HCT116 (cell line): ENCODE measurements around the gene KIF21B. TPM values are rescaled to one million over a fixed set of nuclear protein-coding genes. Genes with fewer than 3 reads are reported as not detected.

ENCODE experiments used
- ATAC-seq: fragments of 200-7000 bp; cut with Tn5 transposase; 2 replicates; pipeline ENCODE4 v1.9.1; 2020; ENCODE audit warnings: mild to moderate bottlenecking, moderate library complexity
- BruUV-seq: library from RNA; stranded (reverse); fragments of 400-500 nt; replicated peaks from 2 replicates; lab custom pipeline; 2021; lab: Mats Ljungman, UMichigan
- CTCF ChIA-PET: fragments of 300-600 bp; sonication (Branson Sonifier 250); formaldehyde crosslinking; loops from one replicate; lab custom pipeline; 2021; ENCODE audit warnings: antibody characterized with exemption; lab: Charles Lee
- POLR2A ChIA-PET: fragments of 300-600, 350-600 bp; sonication (Branson Sonifier 250); formaldehyde crosslinking; loops from one replicate; lab custom pipeline; 2021; ENCODE audit warnings: antibody characterized with exemption; lab: Charles Lee
- RAD21 ChIA-PET, 2 experiments: fragments of 300-600 bp; sonication (Branson Sonifier 250); formaldehyde crosslinking; loops; one replicate each; lab custom pipeline; 2023; ENCODE audit warnings: low total read pairs in 2 of 2; ENCODE audit not compliant: uncharacterized antibody in 2 of 2, unreplicated experiment in 2 of 2, low non-redundant PET in 1 of 2; lab: Charles Lee
- DNase-seq: peaks from one replicate; pipeline ENCODE4 v3.0.0-alpha.2; 2010; ENCODE audit warnings: low read depth, low spot score
- H2AFZ ChIP-seq: fragments of 200-600 bp; shearing (Covaris generic), sonication (generic); 2 replicates; pipeline ENCODE4 v1.6.1; 2017; ENCODE audit warnings: low read depth, mixed run types, mixed read lengths, antibody characterized with exemption, low read length; ENCODE audit not compliant: poor library complexity, severe bottlenecking
- H3K27ac ChIP-seq: 2 replicates; pipeline ENCODE4 v1.5.1; 2012; ENCODE audit warnings: low read depth, low read length
- H3K27me3 ChIP-seq: fragments of 200-600 bp; sonication (generic); 2 replicates; pipeline ENCODE4 v1.6.1; 2016; ENCODE audit warnings: mixed run types, low read length, mixed read lengths; ENCODE audit not compliant: insufficient read depth
- H3K36me3 ChIP-seq, 2 experiments: fragments of 200-500 bp in 1 of 2; fragments of 200-600 bp in 1 of 2; sonication (Bioruptor generic) in 1 of 2; sonication (generic) in 1 of 2; 2 replicates each; pipeline versions ENCODE4 v1.5.1 to v1.6.1; 2014 to 2016; ENCODE audit warnings: low read length in 2 of 2, inconsistent platforms in 1 of 2, mixed read lengths in 1 of 2, mixed run types in 1 of 2; ENCODE audit not compliant: insufficient read depth in 2 of 2, control insufficient read depth in 1 of 2
- H3K4me1 ChIP-seq, 2 experiments: fragments of 200-600 bp in 1 of 2; sonication (generic) in 1 of 2; 2 replicates each; pipeline versions ENCODE4 v1.5.1 to v1.6.1; 2012 to 2017; ENCODE audit warnings: low read length in 2 of 2, inconsistent platforms in 1 of 2, mild to moderate bottlenecking in 1 of 2, mixed read lengths in 1 of 2, mixed run types in 1 of 2, moderate library complexity in 1 of 2; ENCODE audit not compliant: insufficient read depth in 2 of 2, control insufficient read depth in 1 of 2
- H3K4me2 ChIP-seq: fragments of 200-600 bp; sonication (generic); 2 replicates; pipeline ENCODE4 v1.6.1; 2017; ENCODE audit warnings: mixed run types, low read length, mixed read lengths
- H3K4me3 ChIP-seq, 2 experiments: fragments of 200-600 bp in 1 of 2; sonication (generic) in 1 of 2; replicated peaks in 1 of 2; 2 replicates each; pipeline ENCODE4 v1.5.1; 2011 to 2016; ENCODE audit warnings: low read length in 2 of 2, control low read depth in 1 of 2, low read depth in 1 of 2, mild to moderate bottlenecking in 1 of 2, mixed read lengths in 1 of 2, mixed run types in 1 of 2
- H3K79me2 ChIP-seq: fragments of 200-600 bp; sonication (generic); 2 replicates; pipeline ENCODE4 v1.6.1; 2017; ENCODE audit warnings: mild to moderate bottlenecking, mixed run types, low read length, moderate library complexity, mixed read lengths; ENCODE audit not compliant: insufficient read depth
- H3K9ac ChIP-seq: fragments of 200-600 bp; sonication (generic); 2 replicates; pipeline ENCODE4 v1.6.1; 2016; ENCODE audit warnings: low read length, mixed read lengths
- H3K9me2 ChIP-seq: fragments of 200-600 bp; sonication (generic), shearing (Covaris generic); 2 replicates; pipeline ENCODE4 v1.6.1; 2017; ENCODE audit warnings: mixed run types, mild to moderate bottlenecking, moderate library complexity; ENCODE audit not compliant: insufficient read depth
- H3K9me3 ChIP-seq, 2 experiments: fragments of 200-500 bp in 1 of 2; fragments of 200-600 bp in 1 of 2; sonication (Bioruptor generic) in 1 of 2; sonication (generic) in 1 of 2; 2 replicates each; pipeline ENCODE4 v1.6.1; 2014 to 2017; ENCODE audit warnings: low read length in 2 of 2, mixed read lengths in 2 of 2, inconsistent platforms in 1 of 2, low read depth in 1 of 2, mild to moderate bottlenecking in 1 of 2, mixed run types in 1 of 2, moderate library complexity in 1 of 2; ENCODE audit not compliant: control insufficient read depth in 1 of 2, insufficient read depth in 1 of 2
- H4K20me1 ChIP-seq: fragments of 200-600 bp; sonication (generic), shearing (Covaris generic); 2 replicates; pipeline ENCODE4 v1.6.1; 2017; ENCODE audit warnings: mixed run types, mild to moderate bottlenecking, moderate library complexity; ENCODE audit not compliant: insufficient read depth
- ATF3 ChIP-seq: IDR thresholded peaks from 2 replicates; pipeline ENCODE4 v1.6.1; 2012
- CBX3 ChIP-seq: IDR thresholded peaks from 2 replicates; pipeline ENCODE4 v1.6.1; 2012; ENCODE audit warnings: low read depth
- CEBPB ChIP-seq: IDR thresholded peaks from 2 replicates; pipeline ENCODE4 v1.6.1; 2012; ENCODE audit warnings: low read depth
- EGR1 ChIP-seq: IDR thresholded peaks from 2 replicates; pipeline ENCODE4 v1.6.1; 2012; ENCODE audit warnings: low read depth
- ELF1 ChIP-seq: IDR thresholded peaks from 2 replicates; pipeline ENCODE4 v1.6.1; 2012; ENCODE audit warnings: low read depth, borderline replicate concordance
- EZH2 ChIP-seq: fragments of 200-600 bp; sonication (generic); IDR thresholded peaks from 2 replicates; pipeline ENCODE4 v1.6.1; 2017; ENCODE audit warnings: antibody characterized with exemption, mixed run types
- EZH2phosphoT487 ChIP-seq: fragments of 200-600 bp; IDR thresholded peaks from 2 replicates; pipeline ENCODE4 v1.6.1; 2018; ENCODE audit warnings: antibody characterized with exemption, borderline replicate concordance
- FOSL1 ChIP-seq: IDR thresholded peaks from 2 replicates; pipeline ENCODE4 v1.6.1; 2012; ENCODE audit warnings: low read depth
- JUND ChIP-seq: IDR thresholded peaks from 2 replicates; pipeline ENCODE4 v1.6.1; 2012
- POLR2A ChIP-seq: IDR thresholded peaks from 2 replicates; pipeline ENCODE4 v1.7.0; 2011; ENCODE audit warnings: borderline replicate concordance; ENCODE audit not compliant: insufficient read depth, insufficient read length; ENCODE audit errors: extremely low read depth
- POLR2AphosphoS5 ChIP-seq: IDR thresholded peaks from 2 replicates; pipeline ENCODE4 v1.6.1; 2011; ENCODE audit warnings: mild to moderate bottlenecking, low read depth, low read length, moderate library complexity
- REST ChIP-seq: IDR thresholded peaks from 2 replicates; pipeline ENCODE4 v1.6.1; 2012; ENCODE audit warnings: low read depth
- SIN3A ChIP-seq: IDR thresholded peaks from 2 replicates; pipeline ENCODE4 v1.6.1; 2012; ENCODE audit warnings: low read depth
- SRF ChIP-seq: IDR thresholded peaks from 2 replicates; pipeline ENCODE4 v1.6.1; 2012; ENCODE audit warnings: low read depth
- TCF7L2 ChIP-seq: IDR thresholded peaks from 2 replicates; pipeline ENCODE4 v1.7.0; 2011; ENCODE audit warnings: borderline replicate concordance, inconsistent platforms; ENCODE audit not compliant: insufficient read depth, insufficient read length; ENCODE audit errors: extremely low read depth
- YY1 ChIP-seq: IDR thresholded peaks from 2 replicates; pipeline ENCODE4 v1.6.1; 2011; ENCODE audit warnings: low read length, low read depth, moderate library complexity, mild to moderate bottlenecking; ENCODE audit not compliant: insufficient replicate concordance; ENCODE audit errors: extremely low read depth
- ZBTB33 ChIP-seq: IDR thresholded peaks from 2 replicates; pipeline ENCODE4 v1.6.1; 2011; ENCODE audit warnings: mild to moderate bottlenecking, low read length, moderate library complexity; ENCODE audit not compliant: insufficient replicate concordance; ENCODE audit errors: extremely low read depth
- intact Hi-C: fragments of 100-400 bp; cut with micrococcal nuclease; formaldehyde crosslinking; loops from 2 replicates; pipeline ENCODE4 v1.10.0; 2022
- total RNA-seq: library from RNA; stranded (reverse); gene quantifications from one replicate; pipeline ENCODE4 v1.2.1, GENCODE V29; 2021; ENCODE audit not compliant: unreplicated experiment

The KIF21B gene
- total RNA-seq, 1 experiment from 2014 or later, result 6.1 TPM

GRCh38 chr1:200979574-200980451 lies 43.7 kb downstream of the KIF21B start (continued):
- TF ChIP-seq YY1, result no peak

- H3K4me3 ChIP-seq, result no peak overlapping the region
- no peaks in the 10 kb centered on the region for H3K79me2 ChIP-seq
- H3K27me3 ChIP-seq, result no peaks in the 10 kb centered on the region
- ChIA-PET RAD21 (no interaction called here), CTCF (no interaction called here), POLR2A (no interaction called here)
- H3K9me3 ChIP-seq, result peaks cover 0 to 4% of the 10 kb centered on the region in 2 experiments; a peak in 1 of 4 replicates
- DNase-seq (no peak), ATAC-seq (no peak)
- H3K27ac ChIP-seq, result no peak overlapping the region
- intact Hi-C loops, result loop anchor here (10.0 kb wide), 1 partner anchor 248 kb away; no protein-coding TSS in a partner anchor
- BruUV-seq, result no TSS peak
- H3K4me2 ChIP-seq, result no peak overlapping the region
- no peaks in the 10 kb centered on the region for H3K36me3 ChIP-seq
- no peaks in the 10 kb centered on the region for H3K9me2 ChIP-seq
- H3K9ac ChIP-seq, result no peak overlapping the region
- peaks cover 0 to under 1% of the 10 kb centered on the region in 2 experiments; a peak in 2 of 4 replicates for H3K4me1 ChIP-seq
- H4K20me1 ChIP-seq, result no peaks in the 10 kb centered on the region
- TF ChIP-seq REST, result no peak
- TF ChIP-seq SIN3A, result no peak
- TF ChIP-seq POLR2A, result no peak
- no peak for TF ChIP-seq YY1
- TF ChIP-seq SRF, result no peak
- TF ChIP-seq ELF1, result no peak
- no peak for TF ChIP-seq JUND
- no peak for TF ChIP-seq CEBPB
- no peak for TF ChIP-seq ZBTB33
- TF ChIP-seq EGR1, result no peak
- no peak for TF ChIP-seq EZH2phosphoT487
- TF ChIP-seq POLR2AphosphoS5, result no peak
- TF ChIP-seq CBX3, result no peak
- no peak for TF ChIP-seq EZH2
- TF ChIP-seq ATF3, result no peak
- TF ChIP-seq TCF7L2, result no peak
- TF ChIP-seq FOSL1, result no peak
- H2AFZ ChIP-seq, result no peak overlapping the region
These were observed 46.3 kb downstream of the KIF21B start for GRCh38 chr1:200977071-200977754.
